ENCODE data around the gene MB21D2. TPM values are rescaled to one million over a fixed set of nuclear protein-coding genes. Genes with fewer than 3 reads are reported as not detected.
"Not testable (repeated sequence)": the region's sequence is repeated elsewhere in the genome, so short reads cannot be mapped to it uniquely, and the experiment has no call there.

The MB21D2 gene
- total RNA-seq, 2 experiments from 2014 or later, result 0.95 to 1.3 TPM

DNA sequence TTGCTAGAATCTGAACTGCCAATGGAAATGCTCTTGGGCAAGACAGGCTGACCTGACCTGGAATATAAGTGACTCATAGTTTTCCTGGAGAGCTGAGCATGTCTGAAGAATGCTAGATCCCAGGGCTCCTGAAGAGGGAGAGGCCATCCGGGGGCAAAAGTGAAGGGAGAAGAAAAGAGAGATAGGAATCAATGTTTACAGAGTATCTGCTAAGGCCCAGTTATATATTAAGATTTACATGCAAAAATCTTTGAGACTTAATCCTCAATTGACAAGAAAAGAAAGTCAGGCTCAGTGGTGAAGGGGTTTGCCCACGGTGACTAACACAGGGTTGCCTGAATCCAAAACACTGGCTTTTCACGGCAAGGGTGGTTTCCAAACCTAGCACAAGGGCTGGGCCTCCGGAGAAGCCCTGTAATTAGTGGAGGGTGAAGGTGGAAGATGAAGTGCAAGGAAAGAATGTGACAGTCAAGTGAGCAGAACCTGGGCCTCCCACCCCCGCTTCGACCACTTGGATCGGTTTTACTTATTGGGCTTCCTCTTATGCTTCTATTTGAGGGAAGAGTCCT lies 98.6 kb downstream of the MB21D2 start:
- ChIA-PET POLR2A (no interaction called here), CTCF (no interaction called here)

- POLR2A ChIA-PET, result no interaction called here
- CTCF ChIA-PET, result interaction anchor here (0.6 to 1.7 kb wide), 2 partner anchors 223 to 257 kb away, joined by 8 to 9 read pairs; no protein-coding TSS in a partner anchor
These were observed 99.5 kb downstream of the MB21D2 start for GRCh38 chr3:192818126-192818525.

DNA sequence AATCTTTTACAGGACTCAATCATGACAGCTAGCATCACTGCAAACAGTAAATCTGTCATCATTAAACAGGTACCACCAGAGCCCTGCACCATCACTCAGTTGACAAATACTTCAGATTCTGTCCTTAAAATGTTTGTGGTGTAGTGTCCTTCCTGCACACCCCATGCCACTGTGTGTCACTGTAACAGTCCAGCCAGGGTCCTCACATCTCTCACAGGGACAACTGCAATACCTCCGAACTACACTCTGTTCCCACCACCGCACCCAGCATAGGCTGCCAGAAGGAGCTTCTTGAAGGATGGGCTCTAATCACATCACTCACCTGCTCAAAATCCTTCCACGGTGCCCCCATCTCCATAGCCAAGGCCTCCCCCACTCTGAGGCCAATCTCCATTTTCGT lies 100.2 kb downstream of the MB21D2 start:
- CTCF ChIA-PET, result interaction anchor here (0.6 to 1.7 kb wide), 2 partner anchors 224 to 258 kb away, joined by 8 to 9 read pairs; no protein-coding TSS in a partner anchor
- POLR2A ChIA-PET, result no interaction called here

GRCh38 chr3:192817053-192817452 lies 100.6 kb downstream of the MB21D2 start:
- CTCF ChIA-PET, result interaction anchor here (1.7 kb wide), 1 partner anchor 224 kb away, joined by 9 read pairs; no protein-coding TSS in a partner anchor
- POLR2A ChIA-PET, result no interaction called here

DNA sequence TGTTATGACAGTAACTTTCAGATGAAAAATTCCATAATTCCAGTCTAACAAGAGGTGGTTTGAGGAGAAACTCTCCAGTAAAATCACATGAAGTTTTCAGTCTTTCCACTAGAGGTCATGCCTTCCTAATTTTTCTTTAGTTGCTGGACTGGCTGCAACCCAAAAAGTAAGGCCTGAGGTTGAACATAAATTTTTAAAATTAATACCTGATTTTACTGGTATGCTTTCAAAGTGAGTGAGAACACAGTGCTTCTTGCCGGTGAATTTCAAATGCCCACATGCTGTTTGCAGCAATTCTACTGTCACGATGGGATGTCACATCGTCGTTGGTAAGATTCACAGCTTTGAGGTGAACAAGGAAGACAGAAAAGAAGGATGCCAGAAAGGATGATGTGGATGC lies 101.3 kb downstream of the MB21D2 start:
- ChIA-PET CTCF (interaction anchor here (0.9 to 1.7 kb wide), 3 partner anchors 11 to 759 kb away, joined by 3 to 9 read pairs (median 4); no protein-coding TSS in a partner anchor), POLR2A (interaction anchor here (0.6 kb wide), 1 partner anchor 83 kb away, joined by 3 read pairs; no protein-coding TSS in a partner anchor)

DNA sequence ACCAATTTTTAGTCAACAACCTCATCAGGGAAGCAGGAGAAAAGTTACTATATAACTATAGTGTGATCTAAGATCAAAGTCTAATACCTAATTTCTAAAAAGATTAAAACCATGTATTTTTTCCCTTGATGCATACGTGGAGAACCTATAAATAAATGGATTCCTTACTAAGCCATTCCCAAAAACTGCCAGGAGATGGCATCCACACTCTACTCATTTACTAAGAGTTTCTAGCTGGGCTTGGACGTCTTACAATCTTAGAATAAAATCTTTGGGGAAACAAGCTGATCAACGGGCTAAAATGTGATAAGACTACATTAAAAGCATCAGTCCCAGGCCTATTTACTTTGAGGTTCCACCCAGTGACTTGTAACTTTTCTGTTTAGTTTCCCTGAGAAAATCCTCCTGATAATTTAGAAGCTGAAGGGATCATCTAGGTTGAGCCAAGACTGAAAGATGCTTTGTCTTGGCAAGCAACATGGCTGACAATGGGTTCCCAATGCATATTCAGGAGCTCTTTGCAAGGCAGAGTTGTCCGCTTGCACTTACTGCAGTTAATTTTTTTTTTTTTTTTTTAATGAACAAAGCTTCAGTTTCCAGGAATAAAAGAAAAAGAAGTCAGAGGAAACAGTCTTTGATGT lies 104.8 kb downstream of the MB21D2 start:
- ChIA-PET POLR2A (no interaction called here), CTCF (interaction anchor here (1.2 to 1.9 kb wide), 2 partner anchors 223 to 229 kb away, joined by 4 to 9 read pairs; no protein-coding TSS in a partner anchor)

GRCh38 chr3:192805711-192806110 lies 111.9 kb downstream of the MB21D2 start:
- CTCF ChIA-PET, result interaction anchor here (1.2 kb wide), 1 partner anchor 11 kb away, joined by 3 read pairs; no protein-coding TSS in a partner anchor
- POLR2A ChIA-PET, result no interaction called here

- ChIA-PET POLR2A (no interaction called here), CTCF (no interaction called here)
These were observed 113.2 kb downstream of the MB21D2 start for GRCh38 chr3:192804502-192804901.

- CTCF ChIA-PET, result no interaction called here
- POLR2A ChIA-PET, result no interaction called here
These were observed 114.4 kb downstream of the MB21D2 start for GRCh38 chr3:192802957-192803899.

- ChIA-PET CTCF (no interaction called here), POLR2A (no interaction called here)
These were observed 115.7 kb downstream of the MB21D2 start for GRCh38 chr3:192801985-192802384.

DNA sequence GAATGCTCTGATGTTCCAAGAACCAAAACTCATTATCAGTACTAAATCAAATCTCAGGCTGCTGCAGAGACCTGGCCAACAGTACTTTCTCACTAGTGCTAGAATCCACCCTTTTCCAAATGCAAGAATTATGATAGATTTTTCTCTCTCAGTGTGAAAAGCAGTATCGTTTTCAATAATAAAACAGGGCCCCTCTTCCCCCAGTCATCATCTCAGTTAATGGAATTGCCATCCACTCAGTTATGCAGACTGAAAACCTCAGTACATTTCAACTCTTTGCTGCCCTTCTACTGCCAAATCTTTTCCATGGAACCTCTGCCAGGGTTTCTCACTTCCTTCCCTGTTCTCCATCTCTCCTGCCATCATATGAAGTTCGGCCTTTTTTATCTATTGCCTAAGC lies 117.9 kb downstream of the MB21D2 start:
- POLR2A ChIA-PET, result no interaction called here

GRCh38 chr3:192795021-192795420 lies 122.6 kb downstream of the MB21D2 start:
- POLR2A ChIA-PET, result no interaction called here
- CTCF ChIA-PET, result no interaction called here

More for the DNA sequence above, 117.9 kb downstream of the MB21D2 start:
- CTCF ChIA-PET, result no interaction called here

- CTCF ChIA-PET, result no interaction called here
- POLR2A ChIA-PET, result no interaction called here
These were observed 123.4 kb downstream of the MB21D2 start for GRCh38 chr3:192794216-192794615.

- CTCF ChIA-PET, result not testable (repeated sequence)
These were observed 128.7 kb downstream of the MB21D2 start for GRCh38 chr3:192788816-192789515.

GRCh38 chr3:192778508-192778907 lies 139.1 kb downstream of the MB21D2 start:
- POLR2A ChIA-PET, result no interaction called here

More at GRCh38 chr3:192788816-192789515, 128.7 kb downstream of the MB21D2 start:
- POLR2A ChIA-PET, result not testable (repeated sequence)

GRCh38 chr3:192774341-192774740 lies 143.3 kb downstream of the MB21D2 start:
- CTCF ChIA-PET, POLR2A ChIA-PET: not testable (repeated sequence)

More at GRCh38 chr3:192778508-192778907, 139.1 kb downstream of the MB21D2 start:
- CTCF ChIA-PET, result no interaction called here

DNA sequence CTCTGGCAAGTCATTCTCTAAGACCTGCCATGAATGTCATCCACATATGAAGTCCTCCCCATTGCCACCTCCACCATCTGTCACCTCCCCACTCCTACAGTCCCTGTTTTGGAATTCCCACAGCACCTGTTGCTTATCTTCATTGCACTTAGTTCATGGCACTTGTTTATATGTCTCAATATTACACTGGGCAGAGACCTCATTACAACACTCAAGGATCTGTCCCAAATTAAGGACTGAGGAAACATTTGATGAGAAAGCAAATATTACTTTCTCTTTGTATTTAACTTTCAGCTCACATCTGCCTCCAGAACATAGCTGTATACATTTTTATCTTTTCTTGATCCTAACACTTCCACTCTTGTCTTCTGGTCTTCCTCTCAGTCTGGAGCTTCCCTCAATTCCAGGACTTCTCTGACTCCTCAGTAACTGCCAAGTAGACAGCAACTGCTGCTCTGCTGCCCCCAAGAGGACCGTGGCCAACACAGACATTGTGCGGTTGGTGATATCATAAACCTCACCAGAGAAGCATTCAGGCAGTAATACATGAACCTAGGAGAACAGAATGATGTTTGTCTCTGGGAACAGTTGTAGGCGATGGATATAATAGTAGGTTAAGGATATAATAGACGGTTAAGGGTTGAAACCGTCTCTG lies 145.3 kb downstream of the MB21D2 start:
- CTCF ChIA-PET, result no interaction called here
- POLR2A ChIA-PET, result no interaction called here

DNA sequence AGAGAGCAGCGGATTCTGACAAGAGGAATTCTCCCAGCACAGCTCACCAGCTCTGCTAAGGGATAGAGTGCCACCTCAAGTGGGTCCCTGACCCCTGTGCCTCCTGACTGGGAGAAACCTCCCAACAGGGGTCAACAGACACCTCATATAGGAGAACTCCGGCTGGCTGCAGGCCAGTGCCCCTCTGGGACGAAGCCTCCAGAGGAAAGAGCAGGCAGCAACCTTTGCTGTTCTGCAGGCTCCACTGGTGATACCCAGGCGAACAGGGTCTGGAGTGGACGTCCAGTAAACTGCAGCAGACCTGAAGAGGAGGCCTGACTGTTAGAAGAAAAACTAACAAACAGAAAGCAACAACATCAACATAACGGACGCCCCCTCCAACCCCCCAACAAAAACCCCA lies 159.0 kb downstream of the MB21D2 start:
- POLR2A ChIA-PET, result no interaction called here
- CTCF ChIA-PET, result no interaction called here

DNA sequence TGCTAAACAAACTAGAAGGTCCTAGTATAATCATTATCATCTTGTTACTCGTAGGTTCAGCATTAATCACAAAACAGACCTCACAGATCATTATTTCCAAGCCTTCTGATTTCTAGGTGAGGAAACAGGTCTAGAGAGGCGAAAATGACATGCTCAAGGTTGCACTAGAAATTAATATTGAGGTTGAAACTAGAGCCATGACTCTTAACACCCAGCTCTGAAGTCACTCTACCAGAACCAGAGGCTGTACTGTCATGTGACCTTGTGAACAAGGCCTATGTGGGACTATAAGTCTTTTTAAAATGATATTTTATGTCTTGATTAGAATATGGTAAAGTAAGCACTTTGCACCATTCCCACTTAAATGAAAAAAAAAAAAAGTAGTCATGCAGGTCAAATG lies 166.5 kb downstream of the MB21D2 start:
- ChIA-PET CTCF (no interaction called here), POLR2A (no interaction called here)

Measured in activated CD8-positive, alpha-beta memory T cell treated with anti-CD3 and anti-CD28 coated beads for 36 hours (primary cell).